ENCODE data around the gene PLA2G2E.

Gene PLA2G2E

DNA sequence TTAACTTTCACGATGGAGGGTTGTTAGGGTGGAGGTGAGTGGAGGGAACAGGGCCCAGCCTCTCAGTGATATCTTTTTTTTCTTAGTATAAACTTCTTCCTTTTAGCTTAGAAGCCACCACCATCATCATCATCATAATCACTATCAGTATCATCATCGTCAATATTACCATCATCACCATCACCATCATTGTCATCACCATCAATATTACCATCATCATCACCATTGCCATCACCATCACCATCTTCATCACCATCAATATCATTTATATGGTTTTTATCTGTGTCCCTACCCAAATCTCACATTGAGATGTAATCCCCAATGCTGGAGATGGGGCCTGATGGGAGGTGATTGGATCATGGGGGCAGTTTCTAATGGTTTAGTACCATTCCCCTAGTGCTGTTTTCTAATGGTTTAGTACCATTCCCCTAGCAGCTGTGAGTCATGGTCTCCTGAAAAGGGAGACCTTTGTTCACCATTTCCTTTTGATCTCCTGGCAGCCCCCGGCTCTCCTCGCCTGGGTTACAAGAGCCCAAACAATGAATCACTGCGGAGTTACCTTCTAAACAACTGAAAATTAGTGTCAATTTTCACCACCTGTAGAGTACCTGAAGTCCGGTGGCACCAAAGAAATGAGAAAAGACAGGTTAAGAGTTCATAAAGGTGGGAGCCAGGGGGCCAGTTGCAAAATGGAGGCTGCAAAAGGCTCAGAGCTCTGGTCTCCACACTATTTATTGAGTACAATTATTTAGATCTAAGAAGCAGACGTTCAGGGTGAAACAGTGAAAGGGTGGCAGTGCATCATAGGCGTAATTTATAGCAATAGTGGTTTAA, 3.1 kb upstream of the PLA2G2E start:
- no peak overlapping the region for H3K4me3 Mint-ChIP-seq
- H3K36me3 Mint-ChIP-seq (ENCODE audit: low read depth) = no peaks in the 10 kb centered on the region
- H3K9me3 Mint-ChIP-seq = peaks cover 7% of the 10 kb centered on the region
- TF ChIP-seq, protein P1, sequence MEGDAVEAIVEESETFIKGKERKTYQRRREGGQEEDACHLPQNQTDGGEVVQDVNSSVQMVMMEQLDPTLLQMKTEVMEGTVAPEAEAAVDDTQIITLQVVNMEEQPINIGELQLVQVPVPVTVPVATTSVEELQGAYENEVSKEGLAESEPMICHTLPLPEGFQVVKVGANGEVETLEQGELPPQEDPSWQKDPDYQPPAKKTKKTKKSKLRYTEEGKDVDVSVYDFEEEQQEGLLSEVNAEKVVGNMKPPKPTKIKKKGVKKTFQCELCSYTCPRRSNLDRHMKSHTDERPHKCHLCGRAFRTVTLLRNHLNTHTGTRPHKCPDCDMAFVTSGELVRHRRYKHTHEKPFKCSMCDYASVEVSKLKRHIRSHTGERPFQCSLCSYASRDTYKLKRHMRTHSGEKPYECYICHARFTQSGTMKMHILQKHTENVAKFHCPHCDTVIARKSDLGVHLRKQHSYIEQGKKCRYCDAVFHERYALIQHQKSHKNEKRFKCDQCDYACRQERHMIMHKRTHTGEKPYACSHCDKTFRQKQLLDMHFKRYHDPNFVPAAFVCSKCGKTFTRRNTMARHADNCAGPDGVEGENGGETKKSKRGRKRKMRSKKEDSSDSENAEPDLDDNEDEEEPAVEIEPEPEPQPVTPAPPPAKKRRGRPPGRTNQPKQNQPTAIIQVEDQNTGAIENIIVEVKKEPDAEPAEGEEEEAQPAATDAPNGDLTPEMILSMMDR (IDR thresholded peaks at IDR 0.05; ENCODE audit: unreplicated experiment in 3 of 3) = no peak
- H3K27me3 Mint-ChIP-seq (ENCODE audit: low read depth) = no peaks in the 10 kb centered on the region
- H3K27ac Mint-ChIP-seq = no peak overlapping the region
- no peaks in the 10 kb centered on the region for H3K4me1 Mint-ChIP-seq

DNA sequence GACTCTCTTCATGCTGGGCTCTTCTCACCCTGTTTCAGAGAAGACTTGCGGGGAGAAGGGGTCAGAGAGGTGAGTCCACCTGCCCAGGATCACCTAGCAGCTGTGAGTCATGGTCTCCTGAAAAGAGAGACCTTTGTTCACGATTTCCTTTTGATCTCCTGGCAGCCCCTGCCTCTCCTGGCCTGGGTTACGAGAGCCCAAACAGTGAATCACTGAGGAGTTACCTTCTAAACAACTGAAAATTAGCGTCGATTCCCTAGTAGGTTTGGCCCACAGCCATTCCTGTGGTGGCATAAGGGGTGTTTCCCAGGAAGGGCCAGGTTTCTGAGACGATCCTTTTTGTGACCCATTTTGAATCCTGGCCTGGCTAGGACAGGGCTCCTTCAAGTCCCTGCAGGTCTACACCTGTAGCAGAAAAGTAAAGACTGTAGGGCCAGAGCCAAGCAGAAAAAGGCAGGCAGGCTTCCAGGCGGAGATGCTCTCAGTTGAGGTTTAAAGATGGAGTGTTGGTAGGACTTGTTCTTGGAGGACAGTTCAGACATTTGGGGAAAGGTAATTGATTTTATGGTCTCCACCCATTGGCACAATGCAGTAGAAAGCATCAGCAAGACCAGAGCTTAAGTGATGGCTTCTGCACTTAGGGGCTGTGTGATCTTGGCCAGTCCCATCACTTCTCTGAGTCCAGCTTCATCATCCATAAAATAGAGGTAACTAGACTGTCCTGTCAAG, 2.1 kb upstream of the PLA2G2E start:
- Mint-ChIP-seq H3K27ac (no peak overlapping the region), H3K9me3 (peaks cover 7% of the 10 kb centered on the region), H3K27me3 (ENCODE audit: low read depth) (peaks cover 3% of the 10 kb centered on the region), H3K4me1 (no peaks in the 10 kb centered on the region), H3K36me3 (ENCODE audit: low read depth) (no peaks in the 10 kb centered on the region), H3K4me3 (no peak overlapping the region)
- TF ChIP-seq, protein P1 (IDR thresholded peaks at IDR 0.05; ENCODE audit: unreplicated experiment in 3 of 3) = no peak

DNA sequence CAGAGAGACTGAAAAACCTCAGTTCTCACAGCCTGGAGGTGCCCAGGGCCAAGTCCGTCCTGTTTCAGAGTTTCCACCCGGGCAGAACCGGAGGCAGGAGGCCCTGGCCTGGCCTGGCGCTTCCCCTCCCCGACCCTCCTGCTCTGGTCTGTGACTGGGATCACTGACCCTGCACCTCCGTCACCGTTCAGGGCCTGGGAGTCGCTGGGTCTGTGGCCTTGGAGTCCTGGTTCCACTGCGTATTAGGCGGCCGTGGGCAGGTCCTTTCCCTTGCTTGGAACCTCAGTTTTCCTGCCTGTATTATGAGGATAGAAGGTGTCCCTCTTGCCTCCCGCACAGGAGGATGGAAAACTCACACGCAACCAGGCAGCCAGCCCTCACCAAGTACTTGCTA, 533 bp upstream of the PLA2G2E start:
- Mint-ChIP-seq H3K4me1 (no peaks in the 10 kb centered on the region), H3K9me3 (no peaks in the 10 kb centered on the region), H3K36me3 (ENCODE audit: low read depth) (no peaks in the 10 kb centered on the region), H3K27me3 (ENCODE audit: low read depth) (peaks cover 6% of the 10 kb centered on the region), H3K4me3 (no peak overlapping the region), H3K27ac (no peak overlapping the region)
- TF ChIP-seq, protein P1 (IDR thresholded peaks at IDR 0.05; ENCODE audit: unreplicated experiment in 3 of 3) = no peak

DNA sequence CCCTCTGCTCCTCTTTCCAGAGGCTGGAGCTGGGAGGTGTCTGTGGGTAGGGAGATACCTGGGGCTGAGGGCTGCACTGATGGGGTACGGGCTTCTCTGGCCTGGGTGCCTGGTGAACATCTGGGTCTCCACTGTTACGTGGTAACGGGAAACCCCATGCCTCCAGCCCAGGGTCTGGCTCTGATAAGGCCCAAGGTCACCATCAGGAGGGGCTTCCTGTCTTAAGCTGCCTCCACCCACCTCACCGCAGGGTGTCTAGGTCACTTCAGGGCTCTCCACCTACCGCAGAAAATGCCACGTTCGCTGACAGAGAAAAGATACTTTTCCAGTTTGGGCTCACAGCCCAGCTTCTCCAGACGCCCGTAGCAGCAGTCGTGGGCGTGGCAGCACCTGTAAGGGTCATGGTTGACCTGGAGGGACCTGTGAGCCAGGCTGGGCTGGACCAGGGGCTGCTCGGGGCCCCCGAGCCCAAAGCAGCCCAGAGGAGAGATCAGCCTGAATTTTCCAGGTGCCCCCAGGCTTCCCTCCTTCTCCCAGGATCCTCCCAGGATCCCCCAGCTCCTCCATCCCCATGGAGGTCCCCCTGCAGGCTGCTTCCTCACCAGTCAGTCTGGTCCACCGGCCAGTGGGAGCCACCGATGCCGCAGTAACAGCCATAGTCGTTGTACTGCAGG, 1.3 kb downstream of the PLA2G2E start:
- peaks cover 7% of the 10 kb centered on the region for H3K27me3 Mint-ChIP-seq (ENCODE audit: low read depth)
- no peaks in the 10 kb centered on the region for H3K36me3 Mint-ChIP-seq (ENCODE audit: low read depth)
- TF ChIP-seq, protein P1 (IDR thresholded peaks at IDR 0.05; ENCODE audit: unreplicated experiment in 3 of 3) = no peak
- no peak overlapping the region for H3K27ac Mint-ChIP-seq
- no peak overlapping the region for H3K4me3 Mint-ChIP-seq
- H3K9me3 Mint-ChIP-seq = no peaks in the 10 kb centered on the region
- H3K4me1 Mint-ChIP-seq = peaks cover 10% of the 10 kb centered on the region

DNA sequence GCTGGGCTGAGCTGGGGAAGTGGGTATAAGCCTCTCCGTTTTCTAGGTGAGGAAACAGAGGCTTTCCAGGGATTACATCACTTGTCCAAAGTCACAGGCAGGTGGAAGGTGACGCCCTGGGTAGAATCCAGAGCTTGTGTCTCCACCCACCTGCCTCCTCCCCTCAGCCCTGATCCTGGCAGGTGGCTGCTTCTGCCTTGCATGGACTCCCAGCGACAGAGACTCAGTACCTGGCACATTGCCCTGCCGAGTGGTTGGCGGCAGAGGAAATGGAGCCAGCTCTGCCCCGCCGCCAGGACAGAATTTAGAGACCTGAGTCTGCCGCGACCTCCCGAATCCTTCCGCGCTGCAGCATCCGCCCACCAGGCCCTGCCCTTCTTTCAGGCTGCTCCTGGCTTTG, 2.1 kb downstream of the PLA2G2E start:
- peaks cover 10% of the 10 kb centered on the region for H3K4me1 Mint-ChIP-seq
- no peaks in the 10 kb centered on the region for H3K36me3 Mint-ChIP-seq (ENCODE audit: low read depth)
- H3K27me3 Mint-ChIP-seq (ENCODE audit: low read depth) = peaks cover 7% of the 10 kb centered on the region
- H3K27ac Mint-ChIP-seq = no peak overlapping the region
- no peak overlapping the region for H3K4me3 Mint-ChIP-seq
- TF ChIP-seq, protein P1 (IDR thresholded peaks at IDR 0.05; ENCODE audit: unreplicated experiment in 3 of 3) = no peak
- H3K9me3 Mint-ChIP-seq = no peaks in the 10 kb centered on the region
